GM12864 (cell line): ENCODE results near the gene NLRX1.
"Not testable (repeated sequence)": the region's sequence is repeated elsewhere in the genome, so short reads cannot be mapped to it uniquely, and the experiment has no call there.

Experiments used
- DNase-seq: peaks from one replicate; pipeline ENCODE4 v3.0.0-alpha.2; 2011; ENCODE audit warnings: low read depth
- H3K4me3 ChIP-seq: 2 replicates; pipeline ENCODE4 v1.5.1; 2011; ENCODE audit warnings: mild to moderate bottlenecking, low read depth, low read length, control low read depth
- CTCF ChIP-seq: IDR thresholded peaks from 2 replicates; pipeline ENCODE4 v1.5.1; 2011; ENCODE audit warnings: low read depth, mild to moderate bottlenecking, moderate library complexity, low read length, control low read depth, inconsistent platforms; ENCODE audit errors: missing control alignments

NLRX1 gene

DNA sequence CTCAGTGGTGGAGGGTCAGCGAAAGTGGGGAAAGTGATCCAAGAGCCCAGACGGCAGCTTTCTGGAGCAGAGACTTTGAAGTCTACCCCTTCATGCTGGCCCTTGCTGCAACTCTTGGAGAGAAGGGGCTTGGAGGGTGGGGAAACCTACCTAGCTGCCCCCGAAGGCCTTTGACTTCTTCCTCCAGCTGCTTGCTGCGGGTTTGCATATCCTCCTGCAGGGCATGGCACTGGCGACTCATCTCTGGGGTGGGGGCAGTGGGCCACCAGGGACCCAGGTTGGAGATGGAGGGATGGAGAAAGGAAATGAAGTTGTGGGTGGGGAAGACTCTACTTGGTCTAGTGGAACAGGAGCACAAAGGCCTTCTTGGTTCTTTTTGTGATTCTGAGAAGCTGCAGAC is 24.5 kb downstream of the NLRX1 start:
- DNase-seq = no peak
- TF ChIP-seq CTCF = no peak
- H3K4me3 ChIP-seq = no peak overlapping the region

DNA sequence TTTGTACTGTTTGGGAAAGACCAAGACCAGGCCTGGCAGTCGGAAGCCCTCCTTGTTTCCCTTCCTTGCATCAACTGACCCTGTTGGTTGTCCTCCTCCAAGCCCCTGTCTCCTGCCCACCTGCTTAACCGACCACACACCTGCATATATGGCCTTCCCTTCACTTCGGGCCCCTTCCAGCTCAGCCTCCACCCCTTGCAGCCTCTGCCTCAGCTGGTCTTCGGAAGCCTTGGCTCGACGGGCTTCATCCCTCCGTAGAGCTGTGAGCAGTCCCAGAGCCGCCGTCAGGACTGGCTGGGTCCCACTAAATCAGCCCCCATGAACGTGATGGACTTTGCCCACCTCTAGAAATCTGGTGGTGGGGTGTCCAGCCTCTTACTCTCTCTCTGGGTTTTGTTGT is 25.1 kb downstream of the NLRX1 start:
- DNase-seq = no peak
- no peak overlapping the region for H3K4me3 ChIP-seq
- no peak for TF ChIP-seq CTCF

DNA sequence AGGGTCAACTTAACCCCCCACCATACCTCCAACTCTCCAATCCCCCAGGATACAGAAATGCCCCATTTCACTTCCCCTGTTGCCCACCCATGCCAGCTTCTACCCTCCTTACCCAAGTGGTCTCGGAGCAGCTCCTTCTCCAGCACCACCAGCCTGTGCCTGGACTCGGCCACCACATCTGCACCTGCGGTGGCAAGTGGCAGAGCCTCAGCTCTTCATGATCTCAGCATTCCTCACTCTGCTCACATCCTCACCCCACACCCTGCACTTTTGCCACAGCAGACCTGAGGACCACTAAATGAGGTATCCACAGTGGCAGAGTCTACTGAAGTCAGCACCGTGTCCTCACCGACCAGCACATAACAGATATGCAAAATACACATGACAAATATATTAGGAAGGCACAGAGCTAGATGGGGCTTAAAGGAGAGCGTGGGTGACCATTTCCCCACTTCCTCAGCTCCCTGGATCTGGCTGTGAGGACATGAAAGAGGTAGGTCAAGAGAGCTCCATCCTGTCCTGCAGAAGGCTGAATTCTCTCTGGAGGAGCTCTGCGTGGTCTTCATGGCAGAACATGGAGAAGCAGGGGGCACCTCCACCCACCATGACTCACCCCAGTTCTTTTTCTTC is 26.4 kb downstream of the NLRX1 start:
- TF ChIP-seq CTCF = no peak
- no peak overlapping the region for H3K4me3 ChIP-seq
- DNase-seq = no peak

GRCh38 chr11:119195680-119196079 is 27.2 kb downstream of the NLRX1 start:
- TF ChIP-seq CTCF = no peak
- no peak overlapping the region for H3K4me3 ChIP-seq
- DNase-seq = no peak

GRCh38 chr11:119196833-119197483 is 28.4 kb downstream of the NLRX1 start:
- DNase-seq = peak; percentile 59
- H3K4me3 ChIP-seq = no peak overlapping the region
- TF ChIP-seq CTCF = peak; percentile 77

- no peak for DNase-seq
- no peak overlapping the region for H3K4me3 ChIP-seq
- TF ChIP-seq CTCF = no peak
Measured at GRCh38 chr11:119198925-119199324, 30.4 kb downstream of the NLRX1 start.

DNA sequence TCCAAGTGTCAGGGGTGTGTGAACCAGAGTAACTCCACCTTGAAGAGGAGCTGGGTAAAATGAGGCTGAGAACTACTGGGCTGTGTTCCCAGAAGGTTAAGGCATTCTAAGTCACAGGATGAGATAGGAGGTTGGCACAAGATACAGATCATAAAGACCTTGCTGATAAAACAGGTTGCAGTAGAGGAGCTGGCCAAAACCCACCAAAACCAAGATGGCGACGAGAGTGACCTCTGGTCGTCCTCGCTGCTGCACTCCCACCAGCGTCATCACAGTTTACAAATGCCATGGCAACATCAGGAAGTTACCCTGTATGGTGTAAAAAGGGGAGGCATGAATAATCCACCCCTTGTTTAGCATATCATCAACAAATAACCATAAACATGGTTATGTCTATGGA is 32.7 kb downstream of the NLRX1 start:
- H3K4me3 ChIP-seq, DNase-seq: not testable (repeated sequence)
